HL-60 (cell line): ENCODE measurements around the gene MEIOSIN.

Source experiments
- CTCF ChIP-seq: IDR thresholded peaks from one replicate; pipeline ENCODE4 v1.5.1; 2011; ENCODE audit warnings: low read length, control low read depth, inconsistent platforms; ENCODE audit not compliant: insufficient read depth
- GABPA ChIP-seq: IDR thresholded peaks from 2 replicates; pipeline ENCODE4 v1.6.1; 2012; ENCODE audit warnings: low read depth

DNA sequence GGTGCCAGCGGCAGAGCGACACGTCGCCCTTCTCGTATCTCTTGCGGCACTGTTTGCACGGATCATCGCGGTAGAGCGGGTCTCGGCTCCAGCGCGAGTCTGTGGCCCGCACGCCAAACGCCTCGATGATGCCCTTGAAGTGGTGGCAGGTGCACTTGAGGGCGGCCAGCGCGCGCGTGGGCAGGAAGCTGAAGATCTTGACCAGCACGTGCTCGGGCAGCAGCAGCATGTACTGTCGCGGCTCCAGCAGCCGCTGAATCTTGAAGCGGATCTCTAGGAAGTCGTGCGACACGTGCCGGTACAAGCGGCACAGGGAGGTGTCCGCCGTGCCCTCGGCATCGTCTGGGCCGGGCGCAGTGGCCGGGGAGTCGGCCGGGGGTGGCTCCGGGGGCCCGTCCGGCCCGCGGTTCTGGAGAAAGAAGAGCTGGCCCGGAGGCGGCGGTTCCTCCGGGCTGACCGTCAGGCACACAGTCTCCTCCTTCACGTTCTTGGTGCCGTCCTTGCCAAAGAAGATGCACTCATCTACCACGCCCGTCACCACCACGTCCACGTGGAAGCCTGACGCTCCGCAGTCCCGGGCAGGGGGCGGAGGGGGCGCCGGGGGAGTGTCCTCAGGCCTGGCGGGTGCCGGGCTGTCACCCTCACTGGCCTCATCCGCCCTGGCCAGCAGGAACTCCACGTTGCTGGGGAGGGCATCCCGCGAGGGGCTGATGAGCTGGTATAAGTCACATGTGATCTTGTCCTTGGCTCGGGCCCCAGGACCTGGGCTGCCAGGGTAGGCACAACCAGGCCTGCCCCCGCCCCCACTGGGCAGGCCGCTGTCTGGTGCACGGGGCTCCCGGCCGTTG lies 21.2 kb upstream of the MEIOSIN start:
- TF ChIP-seq GABPA (no peak), CTCF (no peak)
